HEK293 (cell line): Measurements from ENCODE around the gene NINJ2.

Experiments
- GLIS1 ChIP-seq: fragments of 450-650 bp; formaldehyde crosslinking; IDR thresholded peaks from 2 replicates; pipeline ENCODE4 v1.5.1; 2016; ENCODE audit warnings: missing biosample characterization, missing genetic modification characterization
- KLF16 ChIP-seq: fragments of 450-650 bp; formaldehyde crosslinking; IDR thresholded peaks from 2 replicates; pipeline ENCODE4 v1.5.1; 2017; ENCODE audit warnings: missing biosample characterization, missing genetic modification characterization
- MYNN ChIP-seq: fragments of 450-650 bp; formaldehyde crosslinking; IDR thresholded peaks from 2 replicates; pipeline ENCODE4 v1.5.1; 2016; ENCODE audit warnings: missing biosample characterization, missing genetic modification characterization, borderline replicate concordance
- MZF1 ChIP-seq: fragments of 450-650 bp; formaldehyde crosslinking; IDR thresholded peaks from 2 replicates; pipeline ENCODE4 v1.5.1; 2017; ENCODE audit warnings: missing biosample characterization, missing genetic modification characterization, borderline replicate concordance
- PBX3 ChIP-seq: sonication (generic); formaldehyde crosslinking; IDR thresholded peaks from 2 replicates; pipeline ENCODE4 v1.8.1; 2022; ENCODE audit warnings: mild to moderate bottlenecking, moderate library complexity, missing genetic modification reagents
- REST ChIP-seq: fragments of 450-650 bp; formaldehyde crosslinking; IDR thresholded peaks from 2 replicates; pipeline ENCODE4 v1.5.1; 2016; ENCODE audit warnings: missing biosample characterization, missing genetic modification characterization
- SCRT1 ChIP-seq: fragments of 450-650 bp; formaldehyde crosslinking; IDR thresholded peaks from 2 replicates; pipeline ENCODE4 v1.5.1; 2016; ENCODE audit warnings: missing biosample characterization, missing genetic modification characterization, borderline replicate concordance
- SP7 ChIP-seq: fragments of 450-650 bp; formaldehyde crosslinking; IDR thresholded peaks from 2 replicates; pipeline ENCODE4 v1.5.1; 2016; ENCODE audit warnings: missing biosample characterization, missing genetic modification characterization
- YY2 ChIP-seq: fragments of 450-650 bp; formaldehyde crosslinking; IDR thresholded peaks from 2 replicates; pipeline ENCODE4 v1.5.1; 2016; ENCODE audit warnings: missing biosample characterization, missing genetic modification characterization
- ZNF175 ChIP-seq: fragments of 450-650 bp; formaldehyde crosslinking; IDR thresholded peaks from 2 replicates; pipeline ENCODE4 v1.5.1; 2016; ENCODE audit warnings: missing biosample characterization, missing genetic modification characterization
- ZNF214 ChIP-seq: fragments of 450-650 bp; formaldehyde crosslinking; IDR thresholded peaks from 2 replicates; pipeline ENCODE4 v1.5.1; 2017; ENCODE audit warnings: missing biosample characterization, mild to moderate bottlenecking, missing genetic modification characterization, borderline replicate concordance
- ZNF24 ChIP-seq: fragments of 450-650 bp; formaldehyde crosslinking; IDR thresholded peaks from 2 replicates; pipeline ENCODE4 v1.5.1; 2016; ENCODE audit warnings: missing biosample characterization, missing genetic modification characterization
- ZNF311 ChIP-seq: fragments of 450-650 bp; formaldehyde crosslinking; IDR thresholded peaks from 2 replicates; pipeline ENCODE4 v1.5.1; 2017; ENCODE audit warnings: missing biosample characterization, missing genetic modification characterization, borderline replicate concordance
- ZNF335 ChIP-seq: fragments of 450-650 bp; formaldehyde crosslinking; conservative IDR thresholded peaks from 2 replicates; pipeline ENCODE4 v1.5.1; 2016; ENCODE audit warnings: missing biosample characterization, missing genetic modification characterization
- ZNF37A ChIP-seq: fragments of 450-650 bp; IDR thresholded peaks from 2 replicates; pipeline ENCODE4 v1.5.1; 2018; ENCODE audit warnings: missing biosample characterization, missing genetic modification characterization
- ZNF449 ChIP-seq: fragments of 450-650 bp; formaldehyde crosslinking; IDR thresholded peaks from 2 replicates; pipeline ENCODE4 v1.5.1; 2017; ENCODE audit warnings: missing biosample characterization, mild to moderate bottlenecking, missing genetic modification characterization, moderate library complexity
- ZNF558 ChIP-seq: fragments of 450-650 bp; formaldehyde crosslinking; IDR thresholded peaks from 2 replicates; pipeline ENCODE4 v1.5.1; 2016; ENCODE audit warnings: missing biosample characterization, missing genetic modification characterization
- ZNF654 ChIP-seq: fragments of 450-650 bp; formaldehyde crosslinking; IDR thresholded peaks from 2 replicates; pipeline ENCODE4 v1.5.1; 2016; ENCODE audit warnings: low read depth, missing biosample characterization, missing genetic modification characterization
- ZNF658 ChIP-seq: fragments of 450-650 bp; formaldehyde crosslinking; IDR thresholded peaks from 2 replicates; pipeline ENCODE4; 2016; ENCODE audit warnings: missing biosample characterization, missing genetic modification characterization
- ZNF747 ChIP-seq: fragments of 450-650 bp; formaldehyde crosslinking; IDR thresholded peaks from 2 replicates; pipeline ENCODE4 v1.5.1; 2016; ENCODE audit warnings: missing biosample characterization, missing genetic modification characterization
- ZNF76 ChIP-seq: fragments of 450-650 bp; formaldehyde crosslinking; IDR thresholded peaks from 2 replicates; pipeline ENCODE4; 2016; ENCODE audit warnings: low read depth, missing biosample characterization, missing genetic modification characterization, borderline replicate concordance
- ZNF777 ChIP-seq: fragments of 450-650 bp; formaldehyde crosslinking; IDR thresholded peaks from 2 replicates; pipeline ENCODE4 v1.5.1; 2017; ENCODE audit warnings: missing biosample characterization, missing genetic modification characterization, borderline replicate concordance
- ZNF837 ChIP-seq: fragments of 450-650 bp; formaldehyde crosslinking; IDR thresholded peaks from 2 replicates; pipeline ENCODE4 v1.5.1; 2016; ENCODE audit warnings: missing biosample characterization, missing genetic modification characterization
- TF ChIP-seq, protein P1 (sequence below): fragments of 450-650 bp; formaldehyde crosslinking; IDR thresholded peaks from 2 replicates; pipeline ENCODE4 v1.5.1; 2016; ENCODE audit warnings: missing biosample characterization, missing genetic modification characterization
- TF ChIP-seq, protein P2 (sequence below): fragments of 450-650 bp; formaldehyde crosslinking; conservative IDR thresholded peaks from 2 replicates; pipeline ENCODE4 v1.5.1; 2016; ENCODE audit warnings: low read depth, missing biosample characterization, missing genetic modification characterization
- TF ChIP-seq, protein P3 (sequence below): fragments of 450-650 bp; formaldehyde crosslinking; IDR thresholded peaks from 2 replicates; pipeline ENCODE4 v1.5.0; 2017; ENCODE audit warnings: missing biosample characterization, missing genetic modification characterization, borderline replicate concordance

The NINJ2 gene

DNA sequence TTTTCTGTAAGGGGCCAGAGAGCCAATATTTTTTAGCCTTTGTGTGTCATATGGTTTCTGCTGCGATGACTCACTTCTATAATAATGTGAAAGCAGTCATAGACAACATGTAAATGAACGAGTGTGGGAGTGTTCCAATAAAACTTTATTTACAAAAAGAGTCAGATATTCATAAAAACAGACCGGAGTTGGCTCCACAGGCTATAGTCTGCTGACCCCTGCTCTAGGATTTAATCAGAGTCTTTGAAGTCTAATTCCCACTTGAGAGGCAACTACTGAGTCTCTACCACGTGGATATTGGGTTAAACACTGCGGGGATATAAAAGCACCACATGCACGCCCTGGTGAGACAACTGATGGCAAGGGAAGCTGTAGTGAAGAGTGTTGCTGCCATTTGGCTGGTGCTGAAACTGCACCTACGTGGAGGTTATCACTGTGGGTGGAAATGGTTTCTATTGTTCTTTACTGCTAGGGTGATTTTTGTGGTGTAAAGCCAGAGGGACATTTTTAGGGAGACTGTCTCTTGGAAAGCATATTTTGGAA, 3.6 kb upstream of the NINJ2 start (continued):
- TF ChIP-seq ZNF449 (tag by site-specific recombination) (no peak), YY2 (no peak), PBX3 (CRISPR knock-in tag) (no peak), ZNF76 (tag by site-specific recombination) (no peak), ZNF175 (tag by site-specific recombination) (no peak), KLF16 (tag by site-specific recombination) (no peak), MYNN (tag by site-specific recombination) (no peak), SP7 (no peak; the same call in 1 of the 2 replicates), ZNF777 (tag by site-specific recombination) (no peak), ZNF214 (no peak), REST (tag by site-specific recombination) (0 out of 2 replicates have a peak, but pooled peaks have one; percentile 37), ZNF654 (tag by site-specific recombination) (0 out of 2 replicates have a peak, but pooled peaks have one; percentile 8), ZNF558 (no peak), ZNF24 (peak; percentile 84; the same call in 1 of the 2 replicates), GLIS1 (tag by site-specific recombination) (no peak), MZF1 (no peak), ZNF335 (tag by site-specific recombination) (peak; percentile 29; the same call in 1 of the 2 replicates), ZNF747 (no peak), ZNF658 (tag by site-specific recombination) (no peak), SCRT1 (tag by site-specific recombination) (no peak), ZNF311 (no peak), ZNF837 (tag by site-specific recombination) (no peak), ZNF37A (tag by site-specific recombination) (no peak)
- TF ChIP-seq, protein P1, sequence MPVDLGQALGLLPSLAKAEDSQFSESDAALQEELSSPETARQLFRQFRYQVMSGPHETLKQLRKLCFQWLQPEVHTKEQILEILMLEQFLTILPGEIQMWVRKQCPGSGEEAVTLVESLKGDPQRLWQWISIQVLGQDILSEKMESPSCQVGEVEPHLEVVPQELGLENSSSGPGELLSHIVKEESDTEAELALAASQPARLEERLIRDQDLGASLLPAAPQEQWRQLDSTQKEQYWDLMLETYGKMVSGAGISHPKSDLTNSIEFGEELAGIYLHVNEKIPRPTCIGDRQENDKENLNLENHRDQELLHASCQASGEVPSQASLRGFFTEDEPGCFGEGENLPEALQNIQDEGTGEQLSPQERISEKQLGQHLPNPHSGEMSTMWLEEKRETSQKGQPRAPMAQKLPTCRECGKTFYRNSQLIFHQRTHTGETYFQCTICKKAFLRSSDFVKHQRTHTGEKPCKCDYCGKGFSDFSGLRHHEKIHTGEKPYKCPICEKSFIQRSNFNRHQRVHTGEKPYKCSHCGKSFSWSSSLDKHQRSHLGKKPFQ (tag by site-specific recombination) = no peak; the same call in 1 of the 2 replicates
- TF ChIP-seq, protein P2, sequence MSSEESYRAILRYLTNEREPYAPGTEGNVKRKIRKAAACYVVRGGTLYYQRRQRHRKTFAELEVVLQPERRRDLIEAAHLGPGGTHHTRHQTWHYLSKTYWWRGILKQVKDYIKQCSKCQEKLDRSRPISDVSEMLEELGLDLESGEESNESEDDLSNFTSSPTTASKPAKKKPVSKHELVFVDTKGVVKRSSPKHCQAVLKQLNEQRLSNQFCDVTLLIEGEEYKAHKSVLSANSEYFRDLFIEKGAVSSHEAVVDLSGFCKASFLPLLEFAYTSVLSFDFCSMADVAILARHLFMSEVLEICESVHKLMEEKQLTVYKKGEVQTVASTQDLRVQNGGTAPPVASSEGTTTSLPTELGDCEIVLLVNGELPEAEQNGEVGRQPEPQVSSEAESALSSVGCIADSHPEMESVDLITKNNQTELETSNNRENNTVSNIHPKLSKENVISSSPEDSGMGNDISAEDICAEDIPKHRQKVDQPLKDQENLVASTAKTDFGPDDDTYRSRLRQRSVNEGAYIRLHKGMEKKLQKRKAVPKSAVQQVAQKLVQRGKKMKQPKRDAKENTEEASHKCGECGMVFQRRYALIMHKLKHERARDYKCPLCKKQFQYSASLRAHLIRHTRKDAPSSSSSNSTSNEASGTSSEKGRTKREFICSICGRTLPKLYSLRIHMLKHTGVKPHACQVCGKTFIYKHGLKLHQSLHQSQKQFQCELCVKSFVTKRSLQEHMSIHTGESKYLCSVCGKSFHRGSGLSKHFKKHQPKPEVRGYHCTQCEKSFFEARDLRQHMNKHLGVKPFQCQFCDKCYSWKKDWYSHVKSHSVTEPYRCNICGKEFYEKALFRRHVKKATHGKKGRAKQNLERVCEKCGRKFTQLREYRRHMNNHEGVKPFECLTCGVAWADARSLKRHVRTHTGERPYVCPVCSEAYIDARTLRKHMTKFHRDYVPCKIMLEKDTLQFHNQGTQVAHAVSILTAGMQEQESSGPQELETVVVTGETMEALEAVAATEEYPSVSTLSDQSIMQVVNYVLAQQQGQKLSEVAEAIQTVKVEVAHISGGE = no peak
- TF ChIP-seq, protein P3, sequence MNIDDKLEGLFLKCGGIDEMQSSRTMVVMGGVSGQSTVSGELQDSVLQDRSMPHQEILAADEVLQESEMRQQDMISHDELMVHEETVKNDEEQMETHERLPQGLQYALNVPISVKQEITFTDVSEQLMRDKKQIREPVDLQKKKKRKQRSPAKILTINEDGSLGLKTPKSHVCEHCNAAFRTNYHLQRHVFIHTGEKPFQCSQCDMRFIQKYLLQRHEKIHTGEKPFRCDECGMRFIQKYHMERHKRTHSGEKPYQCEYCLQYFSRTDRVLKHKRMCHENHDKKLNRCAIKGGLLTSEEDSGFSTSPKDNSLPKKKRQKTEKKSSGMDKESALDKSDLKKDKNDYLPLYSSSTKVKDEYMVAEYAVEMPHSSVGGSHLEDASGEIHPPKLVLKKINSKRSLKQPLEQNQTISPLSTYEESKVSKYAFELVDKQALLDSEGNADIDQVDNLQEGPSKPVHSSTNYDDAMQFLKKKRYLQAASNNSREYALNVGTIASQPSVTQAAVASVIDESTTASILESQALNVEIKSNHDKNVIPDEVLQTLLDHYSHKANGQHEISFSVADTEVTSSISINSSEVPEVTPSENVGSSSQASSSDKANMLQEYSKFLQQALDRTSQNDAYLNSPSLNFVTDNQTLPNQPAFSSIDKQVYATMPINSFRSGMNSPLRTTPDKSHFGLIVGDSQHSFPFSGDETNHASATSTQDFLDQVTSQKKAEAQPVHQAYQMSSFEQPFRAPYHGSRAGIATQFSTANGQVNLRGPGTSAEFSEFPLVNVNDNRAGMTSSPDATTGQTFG = no peak
